HUES48 (cell line): Measurements from ENCODE around the gene PSAP.

Experiments
- H3K27ac ChIP-seq: one replicate; pipeline ENCODE4 v1.7.0; 2013; ENCODE audit warnings: low read depth, low read length, inconsistent platforms
- H3K27me3 ChIP-seq: 2 replicates; pipeline ENCODE4 v1.6.1; 2013; ENCODE audit warnings: mild to moderate bottlenecking, low read length; ENCODE audit not compliant: control insufficient read depth, insufficient read depth
- H3K36me3 ChIP-seq: 2 replicates; pipeline ENCODE4 v1.6.1; 2013; ENCODE audit warnings: low read length; ENCODE audit not compliant: control insufficient read depth, insufficient read depth
- H3K4me1 ChIP-seq: 2 replicates; pipeline ENCODE4 v1.6.1; 2013; ENCODE audit warnings: mild to moderate bottlenecking, low read length; ENCODE audit not compliant: control insufficient read depth, insufficient read depth
- H3K4me3 ChIP-seq: 2 replicates; pipeline ENCODE4 v1.5.1; 2013; ENCODE audit warnings: mild to moderate bottlenecking, low read depth, low read length
- H3K9ac ChIP-seq: 2 replicates; pipeline ENCODE4 v1.6.1; 2013; ENCODE audit warnings: mild to moderate bottlenecking, low read depth, low read length, moderate library complexity
- H3K9me3 ChIP-seq: 2 replicates; pipeline ENCODE4 v1.6.1; 2013; ENCODE audit warnings: low read length; ENCODE audit not compliant: control insufficient read depth, insufficient read depth

Gene PSAP

GRCh38 chr10:71777213-71777985 lies 73.7 kb downstream of the PSAP start:
- no peak overlapping the region for H3K9ac ChIP-seq
- no peak overlapping the region for H3K27ac ChIP-seq
- H3K4me3 ChIP-seq: no peak overlapping the region
- no peaks in the 10 kb centered on the region for H3K9me3 ChIP-seq
- H3K4me1 ChIP-seq: no peaks in the 10 kb centered on the region
- H3K36me3 ChIP-seq: no peaks in the 10 kb centered on the region
- peaks cover 16% of the 10 kb centered on the region for H3K27me3 ChIP-seq

- no peak overlapping the region for H3K4me3 ChIP-seq
- no peaks in the 10 kb centered on the region for H3K4me1 ChIP-seq
- no peak overlapping the region for H3K27ac ChIP-seq
- no peaks in the 10 kb centered on the region for H3K36me3 ChIP-seq
- H3K9me3 ChIP-seq: no peaks in the 10 kb centered on the region
- H3K27me3 ChIP-seq: peaks cover 23% of the 10 kb centered on the region
- H3K9ac ChIP-seq: no peak overlapping the region
Measured at GRCh38 chr10:71776481-71776925, 74.5 kb downstream of the PSAP start.

- H3K27me3 ChIP-seq: peaks cover 23% of the 10 kb centered on the region
- no peak overlapping the region for H3K27ac ChIP-seq
- no peak overlapping the region for H3K4me3 ChIP-seq
- H3K9me3 ChIP-seq: no peaks in the 10 kb centered on the region
- H3K9ac ChIP-seq: no peak overlapping the region
- no peaks in the 10 kb centered on the region for H3K4me1 ChIP-seq
- H3K36me3 ChIP-seq: no peaks in the 10 kb centered on the region
Measured at GRCh38 chr10:71774916-71775702, 75.9 kb downstream of the PSAP start.

GRCh38 chr10:71773221-71773971 lies 77.7 kb downstream of the PSAP start, which contains the start of gene VSIR:
TSS of gene VSIR (minus strand) at chr10:71773520. CDS start at chr10:71773439, 81 bp downstream.
- no peaks in the 10 kb centered on the region for H3K36me3 ChIP-seq
- no peaks in the 10 kb centered on the region for H3K4me1 ChIP-seq
- H3K4me3 ChIP-seq: peak within 1 kb of the TSS; percentile 63
- peaks cover 23% of the 10 kb centered on the region for H3K27me3 ChIP-seq
- no peaks in the 10 kb centered on the region for H3K9me3 ChIP-seq
- no peak within 1 kb of the TSS for H3K9ac ChIP-seq
- H3K27ac ChIP-seq: no peak within 1 kb of the TSS

- Histone ChIP-seq H3K27me3 (peaks cover 23% of the 10 kb centered on the region), H3K4me1 (no peaks in the 10 kb centered on the region), H3K9ac (no peak overlapping the region), H3K36me3 (no peaks in the 10 kb centered on the region), H3K9me3 (no peaks in the 10 kb centered on the region), H3K27ac (no peak overlapping the region), H3K4me3 (peak overlapping the region; percentile 63)
Measured at GRCh38 chr10:71772832-71773220, 78.2 kb downstream of the PSAP start.

GRCh38 chr10:71771821-71772617 lies 79.0 kb downstream of the PSAP start:
- H3K4me1 ChIP-seq: no peaks in the 10 kb centered on the region
- no peaks in the 10 kb centered on the region for H3K36me3 ChIP-seq
- no peak overlapping the region for H3K27ac ChIP-seq
- no peak overlapping the region for H3K9ac ChIP-seq
- no peak overlapping the region for H3K4me3 ChIP-seq
- H3K27me3 ChIP-seq: peaks cover 23% of the 10 kb centered on the region
- no peaks in the 10 kb centered on the region for H3K9me3 ChIP-seq

- no peak overlapping the region for H3K27ac ChIP-seq
- H3K4me3 ChIP-seq: no peak overlapping the region
- H3K27me3 ChIP-seq: peaks cover 23% of the 10 kb centered on the region
- H3K36me3 ChIP-seq: no peaks in the 10 kb centered on the region
- H3K9me3 ChIP-seq: no peaks in the 10 kb centered on the region
- no peak overlapping the region for H3K9ac ChIP-seq
- no peaks in the 10 kb centered on the region for H3K4me1 ChIP-seq
Measured at GRCh38 chr10:71771204-71771603, 79.8 kb downstream of the PSAP start.

GRCh38 chr10:71770789-71771188 lies 80.3 kb downstream of the PSAP start:
- Histone ChIP-seq H3K4me3 (no peak overlapping the region), H3K27me3 (peaks cover 23% of the 10 kb centered on the region), H3K36me3 (no peaks in the 10 kb centered on the region), H3K27ac (no peak overlapping the region), H3K4me1 (no peaks in the 10 kb centered on the region), H3K9ac (no peak overlapping the region), H3K9me3 (no peaks in the 10 kb centered on the region)

- Histone ChIP-seq H3K4me3 (no peak overlapping the region), H3K4me1 (no peaks in the 10 kb centered on the region), H3K27me3 (peaks cover 23% of the 10 kb centered on the region), H3K27ac (no peak overlapping the region), H3K36me3 (no peaks in the 10 kb centered on the region), H3K9ac (no peak overlapping the region), H3K9me3 (no peaks in the 10 kb centered on the region)
Measured at GRCh38 chr10:71770255-71770654, 80.8 kb downstream of the PSAP start.

DNA sequence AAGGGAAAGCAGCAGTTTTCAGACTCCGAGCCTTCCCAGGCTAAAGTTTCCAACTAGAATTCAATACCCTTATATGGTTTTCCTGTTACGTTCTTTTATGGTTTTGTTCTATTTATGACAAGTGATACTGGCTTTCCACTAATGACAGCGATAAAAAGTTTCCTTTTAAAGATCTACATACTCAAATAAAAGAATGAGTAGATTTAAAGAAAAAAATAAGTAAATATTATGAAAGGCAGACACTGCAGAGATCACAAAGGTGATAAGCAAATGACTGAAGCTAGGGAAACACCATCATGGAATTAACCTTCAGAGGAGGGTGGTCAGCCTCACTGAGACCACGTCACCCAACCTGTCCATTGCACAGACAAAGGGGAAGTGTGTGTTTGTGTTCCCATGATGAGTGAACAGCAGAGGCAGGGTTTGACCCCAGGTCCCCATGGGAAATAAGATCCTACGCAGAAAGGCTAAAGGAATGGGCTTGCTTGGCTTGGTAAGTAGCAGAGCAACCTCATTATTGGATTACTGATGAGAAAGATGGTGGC lies 81.7 kb downstream of the PSAP start:
- Histone ChIP-seq H3K36me3 (no peaks in the 10 kb centered on the region), H3K9ac (no peak overlapping the region), H3K9me3 (no peaks in the 10 kb centered on the region), H3K27me3 (peaks cover 23% of the 10 kb centered on the region), H3K27ac (no peak overlapping the region), H3K4me3 (no peak overlapping the region), H3K4me1 (no peaks in the 10 kb centered on the region)
